Measurements from ENCODE around the gene HNRNPU. TPM values are rescaled to one million over a fixed set of nuclear protein-coding genes. Genes with fewer than 3 reads are reported as not detected.
A peak's percentile ranks its signal among the peaks of the same experiment; 100 is the strongest.

Gene HNRNPU
- total and polyA plus RNA-seq, 2 of the 13 experiments (the other 11 are each of a cell fraction or from before 2014, with no cell fraction given), result 101 to 508 TPM

DNA sequence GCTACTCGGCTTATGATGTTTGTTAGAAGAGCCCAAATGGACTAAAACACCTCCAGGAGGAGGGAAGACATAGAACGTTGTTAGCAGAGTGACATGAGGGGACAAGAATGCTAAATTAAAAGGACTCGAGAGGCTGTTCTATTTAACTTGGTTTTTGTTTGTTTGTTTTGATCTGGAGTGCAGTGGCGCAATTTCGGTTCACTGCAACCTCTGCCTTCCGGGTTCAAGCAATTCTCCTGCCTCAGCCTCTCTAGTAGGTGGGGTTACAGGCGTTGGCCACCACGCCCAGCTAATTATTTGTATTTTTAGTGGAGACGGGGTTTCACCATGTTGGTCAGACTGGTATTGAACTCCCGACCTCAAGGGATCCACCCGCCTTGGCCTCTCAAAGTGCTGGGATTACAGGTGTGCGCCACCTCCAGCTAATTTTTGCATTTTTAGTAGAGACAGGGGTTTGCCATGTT is 5.1 kb upstream of the HNRNPU start (continued):
- TF ChIP-seq, protein P1, sequence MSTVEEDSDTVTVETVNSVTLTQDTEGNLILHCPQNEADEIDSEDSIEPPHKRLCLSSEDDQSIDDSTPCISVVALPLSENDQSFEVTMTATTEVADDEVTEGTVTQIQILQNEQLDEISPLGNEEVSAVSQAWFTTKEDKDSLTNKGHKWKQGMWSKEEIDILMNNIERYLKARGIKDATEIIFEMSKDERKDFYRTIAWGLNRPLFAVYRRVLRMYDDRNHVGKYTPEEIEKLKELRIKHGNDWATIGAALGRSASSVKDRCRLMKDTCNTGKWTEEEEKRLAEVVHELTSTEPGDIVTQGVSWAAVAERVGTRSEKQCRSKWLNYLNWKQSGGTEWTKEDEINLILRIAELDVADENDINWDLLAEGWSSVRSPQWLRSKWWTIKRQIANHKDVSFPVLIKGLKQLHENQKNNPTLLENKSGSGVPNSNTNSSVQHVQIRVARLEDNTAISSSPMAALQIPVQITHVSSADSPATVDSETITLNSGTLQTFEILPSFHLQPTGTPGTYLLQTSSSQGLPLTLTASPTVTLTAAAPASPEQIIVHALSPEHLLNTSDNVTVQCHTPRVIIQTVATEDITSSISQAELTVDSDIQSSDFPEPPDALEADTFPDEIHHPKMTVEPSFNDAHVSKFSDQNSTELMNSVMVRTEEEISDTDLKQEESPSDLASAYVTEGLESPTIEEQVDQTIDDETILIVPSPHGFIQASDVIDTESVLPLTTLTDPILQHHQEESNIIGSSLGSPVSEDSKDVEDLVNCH (CRISPR knock-in tag; IDR thresholded peaks at IDR 0.05), result no peak
- TF ChIP-seq HES4 (CRISPR knock-in tag; IDR thresholded peaks at IDR 0.05; ENCODE audit: borderline replicate concordance), result no peak
- TF ChIP-seq ZNF605 (CRISPR knock-in tag; IDR thresholded peaks at IDR 0.05), result peak; percentile 54; the same call in 1 of the 2 replicates
- no peak for TF ChIP-seq ZFP1 (CRISPR knock-in tag; IDR thresholded peaks at IDR 0.05)
- peak; percentile 32; the same call in 1 of the 2 replicates for TF ChIP-seq HDAC1 (CRISPR knock-in tag; IDR thresholded peaks at IDR 0.05)
- TF ChIP-seq NR2C2 (CRISPR knock-in tag; IDR thresholded peaks at IDR 0.05; ENCODE audit: borderline replicate concordance), result 0 out of 2 replicates have a peak, but pooled peaks have one; percentile 15
- no peak for TF ChIP-seq POLR2AphosphoS2 (IDR thresholded peaks at IDR 0.05; ENCODE audit: low read depth, low read length)
- TF ChIP-seq ZC3H13 (CRISPR knock-in tag; IDR thresholded peaks at IDR 0.05), result no peak
- TF ChIP-seq CREB1 (IDR thresholded peaks at IDR 0.05), result no peak
- peak; percentile 21; the same call in 1 of the 2 replicates for TF ChIP-seq CREB1 (CRISPR knock-in tag; IDR thresholded peaks at IDR 0.05)
- TF ChIP-seq MED1 (CRISPR knock-in tag; IDR thresholded peaks at IDR 0.05), result peak; percentile 27
- no peak for TF ChIP-seq TCF7 (IDR thresholded peaks at IDR 0.05; ENCODE audit: low read depth)
- TF ChIP-seq LCORL (IDR thresholded peaks at IDR 0.05), result no peak
- no peak; the same call in 1 of the 2 replicates for TF ChIP-seq LCORL (CRISPR knock-in tag; IDR thresholded peaks at IDR 0.05)
- no peak for TF ChIP-seq ZSCAN30 (CRISPR knock-in tag; IDR thresholded peaks at IDR 0.05)
- TF ChIP-seq, protein P2, sequence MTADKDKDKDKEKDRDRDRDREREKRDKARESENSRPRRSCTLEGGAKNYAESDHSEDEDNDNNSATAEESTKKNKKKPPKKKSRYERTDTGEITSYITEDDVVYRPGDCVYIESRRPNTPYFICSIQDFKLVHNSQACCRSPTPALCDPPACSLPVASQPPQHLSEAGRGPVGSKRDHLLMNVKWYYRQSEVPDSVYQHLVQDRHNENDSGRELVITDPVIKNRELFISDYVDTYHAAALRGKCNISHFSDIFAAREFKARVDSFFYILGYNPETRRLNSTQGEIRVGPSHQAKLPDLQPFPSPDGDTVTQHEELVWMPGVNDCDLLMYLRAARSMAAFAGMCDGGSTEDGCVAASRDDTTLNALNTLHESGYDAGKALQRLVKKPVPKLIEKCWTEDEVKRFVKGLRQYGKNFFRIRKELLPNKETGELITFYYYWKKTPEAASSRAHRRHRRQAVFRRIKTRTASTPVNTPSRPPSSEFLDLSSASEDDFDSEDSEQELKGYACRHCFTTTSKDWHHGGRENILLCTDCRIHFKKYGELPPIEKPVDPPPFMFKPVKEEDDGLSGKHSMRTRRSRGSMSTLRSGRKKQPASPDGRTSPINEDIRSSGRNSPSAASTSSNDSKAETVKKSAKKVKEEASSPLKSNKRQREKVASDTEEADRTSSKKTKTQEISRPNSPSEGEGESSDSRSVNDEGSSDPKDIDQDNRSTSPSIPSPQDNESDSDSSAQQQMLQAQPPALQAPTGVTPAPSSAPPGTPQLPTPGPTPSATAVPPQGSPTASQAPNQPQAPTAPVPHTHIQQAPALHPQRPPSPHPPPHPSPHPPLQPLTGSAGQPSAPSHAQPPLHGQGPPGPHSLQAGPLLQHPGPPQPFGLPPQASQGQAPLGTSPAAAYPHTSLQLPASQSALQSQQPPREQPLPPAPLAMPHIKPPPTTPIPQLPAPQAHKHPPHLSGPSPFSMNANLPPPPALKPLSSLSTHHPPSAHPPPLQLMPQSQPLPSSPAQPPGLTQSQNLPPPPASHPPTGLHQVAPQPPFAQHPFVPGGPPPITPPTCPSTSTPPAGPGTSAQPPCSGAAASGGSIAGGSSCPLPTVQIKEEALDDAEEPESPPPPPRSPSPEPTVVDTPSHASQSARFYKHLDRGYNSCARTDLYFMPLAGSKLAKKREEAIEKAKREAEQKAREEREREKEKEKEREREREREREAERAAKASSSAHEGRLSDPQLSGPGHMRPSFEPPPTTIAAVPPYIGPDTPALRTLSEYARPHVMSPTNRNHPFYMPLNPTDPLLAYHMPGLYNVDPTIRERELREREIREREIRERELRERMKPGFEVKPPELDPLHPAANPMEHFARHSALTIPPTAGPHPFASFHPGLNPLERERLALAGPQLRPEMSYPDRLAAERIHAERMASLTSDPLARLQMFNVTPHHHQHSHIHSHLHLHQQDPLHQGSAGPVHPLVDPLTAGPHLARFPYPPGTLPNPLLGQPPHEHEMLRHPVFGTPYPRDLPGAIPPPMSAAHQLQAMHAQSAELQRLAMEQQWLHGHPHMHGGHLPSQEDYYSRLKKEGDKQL (CRISPR knock-in tag; IDR thresholded peaks at IDR 0.05; ENCODE audit: low read depth), result no peak
- TF ChIP-seq, protein P3, sequence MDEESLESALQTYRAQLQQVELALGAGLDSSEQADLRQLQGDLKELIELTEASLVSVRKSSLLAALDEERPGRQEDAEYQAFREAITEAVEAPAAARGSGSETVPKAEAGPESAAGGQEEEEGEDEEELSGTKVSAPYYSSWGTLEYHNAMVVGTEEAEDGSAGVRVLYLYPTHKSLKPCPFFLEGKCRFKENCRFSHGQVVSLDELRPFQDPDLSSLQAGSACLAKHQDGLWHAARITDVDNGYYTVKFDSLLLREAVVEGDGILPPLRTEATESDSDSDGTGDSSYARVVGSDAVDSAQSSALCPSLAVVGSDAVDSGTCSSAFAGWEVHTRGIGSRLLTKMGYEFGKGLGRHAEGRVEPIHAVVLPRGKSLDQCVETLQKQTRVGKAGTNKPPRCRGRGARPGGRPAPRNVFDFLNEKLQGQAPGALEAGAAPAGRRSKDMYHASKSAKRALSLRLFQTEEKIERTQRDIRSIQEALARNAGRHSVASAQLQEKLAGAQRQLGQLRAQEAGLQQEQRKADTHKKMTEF (CRISPR knock-in tag; IDR thresholded peaks at IDR 0.05), result 0 out of 2 replicates have a peak, but pooled peaks have one; percentile 29

Measured in HepG2 (cell line).